ENCODE results near the gene DLGAP1. TPM values are rescaled to one million over a fixed set of nuclear protein-coding genes. Genes with fewer than 3 reads are reported as not detected.
A peak's percentile ranks its signal among the peaks of the same experiment; 100 is the strongest.

DLGAP1 gene
- total and polyA plus RNA-seq, 4 donors: 16.5 to 30.7 (median 29.7) TPM

GRCh38 chr18:3647636-3648035 lies 807.5 kb downstream of the DLGAP1 start:
- Histone ChIP-seq H3K4me3 (ENCODE audit: low read depth, low read length) (no peak overlapping the region), H3K27ac (ENCODE audit: low read depth, low read length) (no peak overlapping the region), H3K4me1 (ENCODE audit: control insufficient read depth, insufficient read depth, low read length) (no peaks in the 10 kb centered on the region), H3K27me3 (ENCODE audit: control insufficient read depth, insufficient read depth, low read length) (no peaks in the 10 kb centered on the region), H3K9me3 (ENCODE audit: control insufficient read depth, insufficient read depth, low read length) (no peaks in the 10 kb centered on the region), H3K36me3 (ENCODE audit: control insufficient read depth, insufficient read depth, low read length) (no peaks in the 10 kb centered on the region)
- DNase-seq (ENCODE audit: low read depth in 4 of 6, low spot score in 6 of 6): no peak
- 100% methylated on average over 3 of the region's 4 CpGs for WGBS (ENCODE audit: insufficient coverage)

DNA sequence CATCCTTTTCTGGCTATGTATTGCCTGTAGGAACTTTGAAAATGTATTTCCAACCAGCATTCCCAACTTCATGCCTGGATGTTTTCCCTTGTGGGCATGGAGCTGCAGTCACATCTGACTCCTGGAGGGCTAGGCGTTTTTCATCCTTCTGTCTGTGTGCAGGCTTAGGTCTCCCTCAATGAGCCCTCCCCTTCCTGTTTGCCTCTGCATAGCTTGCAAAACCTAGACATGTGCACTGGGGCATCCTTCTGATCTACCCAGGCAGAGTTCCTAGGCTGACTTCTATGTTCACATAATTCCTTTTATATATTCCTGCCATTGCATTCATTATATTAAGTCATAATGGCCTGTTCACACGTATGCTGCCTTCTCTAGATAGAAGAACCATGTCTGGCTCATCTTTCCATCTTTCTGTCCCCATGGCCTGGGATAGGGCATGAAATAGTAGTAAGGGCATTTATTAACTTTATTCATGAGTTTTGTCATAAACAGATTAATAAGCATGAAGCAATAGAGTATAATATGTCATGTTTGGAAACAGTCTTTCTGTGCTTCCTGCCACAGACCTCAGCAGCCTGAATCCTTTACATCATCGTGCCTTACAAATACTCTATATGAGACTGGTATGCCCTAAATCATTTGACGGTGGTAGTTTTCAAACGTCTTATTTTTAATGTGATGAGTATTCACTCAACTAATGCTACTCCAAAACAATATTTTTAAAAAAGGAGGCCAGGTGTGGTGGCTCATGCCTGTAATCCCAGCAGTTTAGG lies 809.5 kb downstream of the DLGAP1 start:
- DNase-seq (ENCODE audit: low read depth in 4 of 6, low spot score in 6 of 6): no peak
- no peak overlapping the region for H3K27ac ChIP-seq (ENCODE audit: low read depth, low read length)
- no peaks in the 10 kb centered on the region for H3K4me1 ChIP-seq (ENCODE audit: control insufficient read depth, insufficient read depth, low read length)
- WGBS (ENCODE audit: insufficient coverage): 57% methylated on average over 1 of the region's 5 CpGs
- no peaks in the 10 kb centered on the region for H3K27me3 ChIP-seq (ENCODE audit: control insufficient read depth, insufficient read depth, low read length)
- H3K9me3 ChIP-seq (ENCODE audit: control insufficient read depth, insufficient read depth, low read length): no peaks in the 10 kb centered on the region
- H3K36me3 ChIP-seq (ENCODE audit: control insufficient read depth, insufficient read depth, low read length): no peaks in the 10 kb centered on the region
- H3K4me3 ChIP-seq (ENCODE audit: low read depth, low read length): no peak overlapping the region

DNA sequence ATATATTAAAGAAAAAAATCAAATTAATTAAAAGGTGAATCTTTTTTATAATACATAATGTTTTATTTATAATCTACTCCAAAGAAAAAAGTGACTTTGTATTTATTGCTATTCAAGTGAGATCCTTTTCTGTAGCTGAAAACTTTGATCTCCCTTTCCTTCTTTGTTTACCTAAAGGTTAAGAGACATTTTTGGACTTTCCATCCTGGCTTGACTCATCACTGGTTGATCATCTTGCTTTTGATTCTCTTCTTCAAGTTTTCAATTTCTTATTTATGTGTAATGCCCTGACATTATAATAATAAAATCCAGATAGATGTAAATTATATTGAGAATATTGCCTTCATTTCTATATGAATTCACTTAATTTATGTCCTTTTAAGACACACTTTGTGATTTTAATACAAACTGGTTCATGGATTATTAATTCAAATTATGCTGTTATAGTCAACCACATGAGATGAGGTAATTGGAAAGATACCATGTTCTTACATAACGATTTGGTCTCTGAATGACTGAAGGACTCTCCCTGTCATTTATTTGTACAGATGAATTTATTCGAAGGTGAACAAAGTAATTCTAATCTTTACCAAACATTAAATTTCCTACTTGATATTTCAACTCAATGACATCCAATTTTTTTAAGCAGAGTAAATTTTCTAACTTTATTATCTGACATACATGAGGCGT lies 820.7 kb downstream of the DLGAP1 start:
- Histone ChIP-seq H3K4me1 (ENCODE audit: control insufficient read depth, insufficient read depth, low read length) (no peaks in the 10 kb centered on the region), H3K9me3 (ENCODE audit: control insufficient read depth, insufficient read depth, low read length) (no peaks in the 10 kb centered on the region), H3K27me3 (ENCODE audit: control insufficient read depth, insufficient read depth, low read length) (no peaks in the 10 kb centered on the region), H3K36me3 (ENCODE audit: control insufficient read depth, insufficient read depth, low read length) (no peaks in the 10 kb centered on the region), H3K27ac (ENCODE audit: low read depth, low read length) (no peak overlapping the region), H3K4me3 (ENCODE audit: low read depth, low read length) (no peak overlapping the region)
- WGBS (ENCODE audit: insufficient coverage): no CpG with 5 or more reads among the region's 3 CpGs
- no peak for DNase-seq (ENCODE audit: low read depth in 4 of 6, low spot score in 6 of 6)

GRCh38 chr18:3631887-3632286 lies 823.2 kb downstream of the DLGAP1 start:
- H3K4me3 ChIP-seq (ENCODE audit: low read depth, low read length): no peak overlapping the region
- WGBS (ENCODE audit: insufficient coverage): 97% methylated on average over 4 of the region's 5 CpGs
- no peaks in the 10 kb centered on the region for H3K36me3 ChIP-seq (ENCODE audit: control insufficient read depth, insufficient read depth, low read length)
- H3K4me1 ChIP-seq (ENCODE audit: control insufficient read depth, insufficient read depth, low read length): no peaks in the 10 kb centered on the region
- no peak overlapping the region for H3K27ac ChIP-seq (ENCODE audit: low read depth, low read length)
- H3K27me3 ChIP-seq (ENCODE audit: control insufficient read depth, insufficient read depth, low read length): no peaks in the 10 kb centered on the region
- DNase-seq (ENCODE audit: low read depth in 4 of 6, low spot score in 6 of 6): no peak
- no peaks in the 10 kb centered on the region for H3K9me3 ChIP-seq (ENCODE audit: control insufficient read depth, insufficient read depth, low read length)

DNA sequence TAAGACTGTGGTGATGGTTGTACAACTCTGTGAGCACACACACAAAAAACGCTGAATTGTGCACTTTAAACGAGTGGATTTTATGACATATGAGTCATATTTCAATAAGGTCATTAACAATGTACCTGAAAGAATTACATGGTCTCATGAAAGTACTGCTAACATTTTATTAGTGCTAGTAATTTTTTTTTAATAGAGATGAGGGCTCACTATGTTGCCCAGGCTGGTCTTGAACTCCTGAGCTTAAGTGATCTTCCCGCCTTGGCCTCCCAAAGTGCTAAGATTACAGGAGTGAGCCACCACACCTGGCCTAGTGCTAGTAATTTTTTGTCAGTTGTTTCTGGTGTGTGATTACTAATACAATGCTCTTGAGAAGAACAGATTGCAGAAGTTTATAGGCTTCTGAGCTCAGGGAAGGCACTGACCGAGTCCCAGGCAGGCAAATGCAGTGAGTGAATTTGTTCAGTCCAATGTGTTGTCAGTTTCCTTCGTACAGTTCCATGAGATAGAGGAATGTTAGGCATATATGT lies 828.1 kb downstream of the DLGAP1 start:
- Histone ChIP-seq H3K27me3 (ENCODE audit: control insufficient read depth, insufficient read depth, low read length) (no peaks in the 10 kb centered on the region), H3K27ac (ENCODE audit: low read depth, low read length) (no peak overlapping the region), H3K9me3 (ENCODE audit: control insufficient read depth, insufficient read depth, low read length) (no peaks in the 10 kb centered on the region), H3K4me3 (ENCODE audit: low read depth, low read length) (no peak overlapping the region), H3K36me3 (ENCODE audit: control insufficient read depth, insufficient read depth, low read length) (no peaks in the 10 kb centered on the region), H3K4me1 (ENCODE audit: control insufficient read depth, insufficient read depth, low read length) (peaks cover 9% of the 10 kb centered on the region)
- WGBS (ENCODE audit: insufficient coverage): 90% methylated on average over 2 of the region's 5 CpGs
- no peak for DNase-seq (ENCODE audit: low read depth in 4 of 6, low spot score in 6 of 6)

DNA sequence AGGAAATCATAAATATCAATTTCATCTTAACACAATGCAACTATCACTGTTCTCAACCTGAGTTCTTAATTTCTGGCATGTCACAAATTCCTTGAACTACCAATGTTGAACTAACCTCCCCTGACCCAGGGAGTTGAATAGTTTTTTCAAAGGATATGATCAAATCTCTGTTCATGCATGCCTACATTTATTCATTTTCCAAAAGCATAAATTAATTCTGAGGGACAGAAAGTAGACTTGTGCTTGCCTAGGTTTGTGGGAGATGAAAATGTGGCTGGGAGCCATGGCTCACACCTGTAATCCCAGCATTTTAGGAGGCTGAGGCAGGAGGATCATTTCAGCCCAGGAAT lies 829.4 kb downstream of the DLGAP1 start:
- no peaks in the 10 kb centered on the region for H3K36me3 ChIP-seq (ENCODE audit: control insufficient read depth, insufficient read depth, low read length)
- peaks cover 9% of the 10 kb centered on the region for H3K4me1 ChIP-seq (ENCODE audit: control insufficient read depth, insufficient read depth, low read length)
- no peaks in the 10 kb centered on the region for H3K9me3 ChIP-seq (ENCODE audit: control insufficient read depth, insufficient read depth, low read length)
- no peak overlapping the region for H3K27ac ChIP-seq (ENCODE audit: low read depth, low read length)
- no peaks in the 10 kb centered on the region for H3K27me3 ChIP-seq (ENCODE audit: control insufficient read depth, insufficient read depth, low read length)
- no peak for DNase-seq (ENCODE audit: low read depth in 4 of 6, low spot score in 6 of 6)
- H3K4me3 ChIP-seq (ENCODE audit: low read depth, low read length): no peak overlapping the region

DNA sequence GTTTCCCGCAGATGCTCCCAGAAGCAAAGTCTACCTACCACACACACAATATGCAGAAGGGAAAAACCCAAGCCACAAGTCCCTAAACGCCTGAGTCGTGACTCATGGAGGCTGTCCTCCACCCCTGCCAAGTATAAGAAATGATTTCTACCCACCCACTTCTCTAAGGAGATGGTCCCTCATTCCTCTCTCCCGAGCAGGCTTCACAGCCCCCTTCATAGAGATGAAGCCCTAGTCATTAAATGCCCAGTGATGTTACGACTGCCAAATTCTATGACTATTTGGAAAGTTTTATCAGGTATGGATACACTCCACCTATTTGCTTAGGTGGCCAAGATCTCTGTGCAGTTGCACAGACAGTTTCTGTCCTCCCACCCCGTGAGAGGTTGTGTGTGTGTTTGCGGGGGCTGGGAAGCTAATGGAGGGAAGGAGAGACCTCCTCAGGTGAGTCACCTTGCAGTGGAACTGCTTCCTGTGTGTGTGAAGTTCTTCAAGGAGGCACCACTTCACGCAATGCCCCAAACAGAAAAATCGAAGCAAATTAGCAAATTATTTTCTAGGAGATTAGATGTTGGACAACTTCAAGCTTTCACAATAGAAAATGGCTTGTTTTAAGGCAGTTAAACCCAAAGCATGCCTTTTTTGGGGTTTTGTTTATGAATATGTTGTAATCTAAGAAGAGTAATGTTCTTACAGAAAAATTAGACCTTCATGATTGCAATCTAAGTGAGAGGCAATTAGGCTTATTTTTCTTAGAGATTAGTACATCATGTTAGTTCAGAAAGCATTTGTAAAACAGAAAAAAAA lies 830.0 kb downstream of the DLGAP1 start:
- Histone ChIP-seq H3K36me3 (ENCODE audit: control insufficient read depth, insufficient read depth, low read length) (no peaks in the 10 kb centered on the region), H3K4me1 (ENCODE audit: control insufficient read depth, insufficient read depth, low read length) (peaks cover 9% of the 10 kb centered on the region), H3K27ac (ENCODE audit: low read depth, low read length) (peak overlapping the region; percentile 42), H3K9me3 (ENCODE audit: control insufficient read depth, insufficient read depth, low read length) (no peaks in the 10 kb centered on the region), H3K27me3 (ENCODE audit: control insufficient read depth, insufficient read depth, low read length) (no peaks in the 10 kb centered on the region), H3K4me3 (ENCODE audit: low read depth, low read length) (no peak overlapping the region)
- 75% methylated on average over 4 of the region's 9 CpGs for WGBS (ENCODE audit: insufficient coverage)
- DNase-seq (ENCODE audit: low read depth in 4 of 6, low spot score in 6 of 6): no peak

DNA sequence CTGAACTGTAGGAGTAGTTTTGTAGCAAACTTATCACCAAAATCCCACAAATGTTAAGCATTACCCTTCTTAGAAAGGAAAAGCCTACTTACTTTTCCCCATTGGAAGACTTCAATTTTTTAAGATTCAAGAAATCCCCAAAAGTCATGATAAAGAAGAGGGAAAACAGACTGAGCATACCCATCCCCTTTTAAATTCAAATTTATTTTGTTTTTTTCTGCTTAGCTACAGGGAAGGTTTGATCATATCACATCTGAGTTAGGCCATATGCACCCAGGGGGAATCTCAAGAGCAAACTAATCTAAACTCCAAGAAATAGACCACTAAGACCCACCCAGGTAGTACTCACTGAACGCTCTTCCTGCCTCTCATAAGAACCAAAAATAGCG lies 830.6 kb downstream of the DLGAP1 start:
- Histone ChIP-seq H3K4me3 (ENCODE audit: low read depth, low read length) (no peak overlapping the region), H3K4me1 (ENCODE audit: control insufficient read depth, insufficient read depth, low read length) (peaks cover 9% of the 10 kb centered on the region), H3K9me3 (ENCODE audit: control insufficient read depth, insufficient read depth, low read length) (no peaks in the 10 kb centered on the region), H3K36me3 (ENCODE audit: control insufficient read depth, insufficient read depth, low read length) (no peaks in the 10 kb centered on the region), H3K27ac (ENCODE audit: low read depth, low read length) (no peak overlapping the region), H3K27me3 (ENCODE audit: control insufficient read depth, insufficient read depth, low read length) (no peaks in the 10 kb centered on the region)
- WGBS (ENCODE audit: insufficient coverage): 92% methylated on average over 2 of the region's 2 CpGs
- no peak for DNase-seq (ENCODE audit: low read depth in 4 of 6, low spot score in 6 of 6)

GRCh38 chr18:3623769-3624545 lies 831.1 kb downstream of the DLGAP1 start:
- peak in 2 of 6 donors; percentile 33 to 69 for DNase-seq (ENCODE audit: low read depth in 4 of 6, low spot score in 6 of 6)
- Histone ChIP-seq H3K4me1 (ENCODE audit: control insufficient read depth, insufficient read depth, low read length) (peaks cover 9% of the 10 kb centered on the region), H3K27me3 (ENCODE audit: control insufficient read depth, insufficient read depth, low read length) (no peaks in the 10 kb centered on the region), H3K36me3 (ENCODE audit: control insufficient read depth, insufficient read depth, low read length) (no peaks in the 10 kb centered on the region), H3K27ac (ENCODE audit: low read depth, low read length) (peak overlapping the region; percentile 85), H3K9me3 (ENCODE audit: control insufficient read depth, insufficient read depth, low read length) (no peaks in the 10 kb centered on the region), H3K4me3 (ENCODE audit: low read depth, low read length) (no peak overlapping the region)
- 35% methylated on average over 24 of the region's 30 CpGs for WGBS (ENCODE audit: insufficient coverage)

Measured in spinal cord (tissue), 10 donors.